Activated CD8-positive, alpha-beta T cell treated with anti-CD3 and anti-CD28 coated beads, Interleukin-2, amount 10 ng/mL, durations not matched to agents 7 days and 5 days (primary cell): Measurements from ENCODE around the gene PATE1. TPM values are rescaled to one million over a fixed set of nuclear protein-coding genes. Genes with fewer than 3 reads are reported as not detected.
"Not testable (repeated sequence)": the region's sequence is repeated elsewhere in the genome, so short reads cannot be mapped to it uniquely, and the experiment has no call there.

Source experiments
- ATAC-seq: fragments of 150-1000 bp; cut with Tn5 transposase; one replicate; pipeline ENCODE4 v1.10.0; 2021; ENCODE audit warnings: moderate library complexity
- CTCF ChIA-PET: fragments of 350-600 bp; sonication (Branson Sonifier 250); formaldehyde crosslinking; loops from one replicate; lab custom pipeline; 2021; ENCODE audit warnings: antibody characterized with exemption; lab: Charles Lee
- POLR2A ChIA-PET: fragments of 350-600 bp; sonication (Branson Sonifier 250); formaldehyde crosslinking; loops from one replicate; lab custom pipeline; 2021; ENCODE audit warnings: antibody characterized with exemption; lab: Charles Lee
- DNase-seq: peaks from one replicate; pipeline ENCODE4 v3.0.0-alpha.2; 2020
- H3K27ac Mint-ChIP-seq: one replicate; pipeline ENCODE4 v1.8.0; 2021; ENCODE audit warnings: mild to moderate bottlenecking, mixed read lengths
- H3K27me3 Mint-ChIP-seq: one replicate; pipeline ENCODE4 v1.8.0; 2021; ENCODE audit warnings: low read depth, mixed read lengths
- H3K36me3 Mint-ChIP-seq: one replicate; pipeline ENCODE4 v1.8.0; 2021; ENCODE audit warnings: low read depth, mixed read lengths
- H3K4me1 Mint-ChIP-seq: one replicate; pipeline ENCODE4 v1.8.0; 2021; ENCODE audit warnings: low read depth, mixed read lengths
- H3K4me3 Mint-ChIP-seq: one replicate; pipeline ENCODE4 v1.8.0; 2021; ENCODE audit warnings: mild to moderate bottlenecking, mixed read lengths
- H3K9me3 Mint-ChIP-seq: one replicate; pipeline ENCODE4 v1.8.0; 2022; ENCODE audit warnings: mixed read lengths; ENCODE audit not compliant: insufficient read depth
- total RNA-seq, 2 experiments: library from RNA; stranded (reverse); gene quantifications; one replicate each; pipeline ENCODE4 v1.2.3, GENCODE V29; 2021

Gene PATE1, protein sequence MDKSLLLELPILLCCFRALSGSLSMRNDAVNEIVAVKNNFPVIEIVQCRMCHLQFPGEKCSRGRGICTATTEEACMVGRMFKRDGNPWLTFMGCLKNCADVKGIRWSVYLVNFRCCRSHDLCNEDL
- total RNA-seq, result not detected

DNA sequence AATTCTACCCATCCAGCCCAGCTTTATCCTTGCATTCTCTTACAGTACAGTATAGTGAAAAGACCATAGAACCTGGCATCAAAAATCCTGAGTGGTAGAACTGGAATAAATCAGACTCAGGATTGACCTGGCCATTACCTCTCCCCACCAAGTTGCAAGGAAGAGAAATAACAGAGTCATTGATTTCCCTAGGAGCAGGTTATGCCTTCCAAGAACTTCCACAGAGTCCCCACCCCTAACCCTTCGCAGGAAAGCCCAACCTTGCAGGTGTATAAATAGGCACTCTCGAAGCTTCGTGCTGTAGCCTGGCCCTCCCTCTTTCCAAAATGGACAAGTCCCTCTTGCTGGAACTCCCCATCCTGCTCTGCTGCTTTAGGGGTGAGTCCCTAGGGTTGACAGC is at the start of gene PATE1:
TSS of gene PATE1 (plus strand) at position 301 of the 400 bp plus-strand sequence. CDS start at position 327, 26 bp downstream.
- no peaks in the 10 kb centered on the region for H3K4me1 Mint-ChIP-seq
- no peak within 1 kb of the TSS for H3K27ac Mint-ChIP-seq
- DNase-seq (no peak), ATAC-seq (no peak)
- H3K9me3 Mint-ChIP-seq, result no peaks in the 10 kb centered on the region
- ChIA-PET CTCF (no interaction called here), POLR2A (no interaction called here)
- no peak within 1 kb of the TSS for H3K4me3 Mint-ChIP-seq
- H3K27me3 Mint-ChIP-seq, result peaks cover 10% of the 10 kb centered on the region
- no peaks in the 10 kb centered on the region for H3K36me3 Mint-ChIP-seq

DNA sequence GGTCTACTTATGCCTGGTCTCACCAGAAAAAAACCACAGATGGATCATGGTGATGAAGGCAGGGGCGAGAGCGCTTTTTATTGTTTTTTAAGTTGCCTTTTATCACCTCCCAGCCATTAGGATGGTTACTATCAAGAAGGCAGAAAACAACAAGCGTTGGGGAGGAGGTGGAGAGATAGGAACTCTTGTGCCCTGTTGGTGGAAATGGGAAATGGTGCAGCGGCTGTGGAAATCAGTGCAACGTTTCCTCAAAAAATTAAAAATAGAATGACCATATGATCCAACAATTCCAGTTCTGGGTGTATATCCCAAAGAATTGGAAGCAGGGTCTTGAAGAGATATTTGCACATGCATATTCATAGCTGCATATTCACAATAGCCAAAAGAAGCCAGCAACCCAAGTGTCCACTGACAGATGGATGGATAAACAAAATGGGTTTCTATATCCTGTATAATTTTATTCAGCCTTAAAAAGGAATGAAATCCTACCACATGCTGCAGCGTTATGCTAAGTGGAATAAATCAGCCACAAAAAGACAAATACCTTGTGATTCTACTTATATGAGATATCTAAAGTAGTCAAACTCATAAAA is 45.0 kb upstream of the PATE1 start:
- Mint-ChIP-seq H3K27me3 (peaks cover 7% of the 10 kb centered on the region), H3K4me1 (no peaks in the 10 kb centered on the region), H3K27ac (no peak overlapping the region), H3K9me3 (no peaks in the 10 kb centered on the region), H3K4me3 (no peak overlapping the region), H3K36me3 (no peaks in the 10 kb centered on the region)
- ATAC-seq (no peak), DNase-seq (no peak)
- ChIA-PET CTCF (interaction anchor here (0.9 kb wide), 1 partner anchor 184 kb away, joined by 3 read pairs; no protein-coding TSS in a partner anchor), POLR2A (no interaction called here)

DNA sequence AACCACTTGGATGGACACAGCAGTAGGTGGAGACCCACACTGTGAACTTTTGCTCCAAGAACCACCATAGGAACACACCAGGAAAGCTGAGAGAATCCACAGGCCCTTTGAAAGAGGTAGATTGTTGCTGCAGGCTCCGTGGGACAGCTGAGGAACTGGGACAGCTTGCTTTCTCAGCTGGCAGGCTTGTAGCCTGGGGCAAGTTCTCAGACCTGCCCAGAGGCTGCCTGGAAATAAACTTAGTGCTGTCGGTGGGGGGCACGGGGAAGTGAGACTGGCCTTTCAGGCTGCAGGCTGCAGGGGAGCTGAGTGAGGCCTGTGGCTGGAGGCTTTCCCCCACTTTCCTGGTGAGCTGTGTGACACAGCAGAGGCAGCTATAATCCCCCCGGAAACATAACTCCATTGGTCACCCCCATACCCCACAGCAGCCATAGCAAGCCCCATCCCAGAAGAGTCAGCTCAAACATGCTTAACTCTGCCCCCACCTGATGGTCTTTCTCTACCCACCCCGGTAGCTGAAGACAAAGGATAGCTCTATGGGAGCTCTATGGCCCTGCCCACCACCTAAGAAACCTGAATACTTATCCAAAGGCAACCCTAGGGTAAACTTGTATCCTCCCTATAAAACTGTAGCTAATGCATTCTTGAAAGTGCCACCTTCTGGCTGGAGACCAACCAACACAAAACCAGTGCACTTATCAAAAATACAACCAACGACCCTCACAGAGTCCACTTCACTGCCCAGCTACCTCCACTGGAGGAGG is 44.0 kb upstream of the PATE1 start:
- H3K36me3 Mint-ChIP-seq, result no peaks in the 10 kb centered on the region
- POLR2A ChIA-PET, result no interaction called here
- DNase-seq (no peak), ATAC-seq (no peak)
- no peak overlapping the region for H3K4me3 Mint-ChIP-seq
- H3K27me3 Mint-ChIP-seq, result peaks cover 14% of the 10 kb centered on the region
- H3K9me3 Mint-ChIP-seq, result no peaks in the 10 kb centered on the region
- CTCF ChIA-PET, result interaction anchor here (0.6 to 0.9 kb wide), 2 partner anchors 32 to 183 kb away, joined by 3 read pairs; no protein-coding TSS in a partner anchor
- no peaks in the 10 kb centered on the region for H3K4me1 Mint-ChIP-seq
- H3K27ac Mint-ChIP-seq, result no peak overlapping the region

DNA sequence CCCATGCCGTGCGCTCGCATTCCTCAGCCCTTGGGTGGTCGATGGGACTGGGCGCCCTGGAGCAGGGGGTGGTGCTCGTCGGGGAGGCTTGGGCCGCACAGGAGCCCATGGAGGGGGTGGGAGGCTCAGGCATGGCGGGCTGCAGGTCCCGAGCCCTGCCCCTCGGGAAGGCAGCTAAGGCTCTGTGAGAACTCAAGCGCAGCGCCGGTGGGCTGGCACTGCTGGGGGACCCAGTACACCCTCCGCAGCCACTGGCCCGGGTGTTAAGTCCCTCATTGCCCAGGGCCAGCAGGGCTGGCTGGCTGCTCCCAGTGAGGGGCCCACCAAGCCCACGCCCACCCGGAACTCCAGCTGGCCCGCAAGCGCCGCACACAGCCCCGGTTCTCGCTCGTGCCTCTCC is 41.4 kb upstream of the PATE1 start:
- H3K36me3 Mint-ChIP-seq, DNase-seq, ATAC-seq, H3K4me1 Mint-ChIP-seq, H3K9me3 Mint-ChIP-seq, CTCF ChIA-PET, POLR2A ChIA-PET, H3K4me3 Mint-ChIP-seq, H3K27ac Mint-ChIP-seq: not testable (repeated sequence)
- H3K27me3 Mint-ChIP-seq, result peaks cover 22% of the 10 kb centered on the region

DNA sequence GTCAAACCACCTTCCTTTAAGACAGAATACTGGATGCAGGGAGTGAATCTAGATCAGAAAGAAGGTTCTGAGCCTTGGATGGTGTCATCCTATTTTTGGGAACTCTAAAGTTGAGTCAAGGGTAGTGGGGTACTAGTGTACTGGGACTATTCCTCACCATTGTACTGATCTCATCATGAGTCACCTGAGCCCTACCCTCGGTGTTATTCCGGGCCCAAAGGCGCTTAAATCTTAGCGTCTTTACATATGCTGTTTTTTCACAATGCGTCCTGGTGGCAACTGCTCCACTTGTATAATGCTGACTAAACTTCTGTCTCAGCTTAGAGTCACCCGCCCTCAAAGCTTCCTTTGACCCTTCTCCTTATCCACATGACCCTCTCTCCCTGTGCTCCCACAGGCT is 25.3 kb upstream of the PATE1 start:
- ATAC-seq (no peak), DNase-seq (no peak)
- no peaks in the 10 kb centered on the region for H3K4me1 Mint-ChIP-seq
- H3K27me3 Mint-ChIP-seq, result peaks cover 14% of the 10 kb centered on the region
- CTCF ChIA-PET, result no interaction called here
- H3K9me3 Mint-ChIP-seq, result no peaks in the 10 kb centered on the region
- POLR2A ChIA-PET, result no interaction called here
- no peaks in the 10 kb centered on the region for H3K36me3 Mint-ChIP-seq
- no peak overlapping the region for H3K27ac Mint-ChIP-seq
- no peak overlapping the region for H3K4me3 Mint-ChIP-seq

DNA sequence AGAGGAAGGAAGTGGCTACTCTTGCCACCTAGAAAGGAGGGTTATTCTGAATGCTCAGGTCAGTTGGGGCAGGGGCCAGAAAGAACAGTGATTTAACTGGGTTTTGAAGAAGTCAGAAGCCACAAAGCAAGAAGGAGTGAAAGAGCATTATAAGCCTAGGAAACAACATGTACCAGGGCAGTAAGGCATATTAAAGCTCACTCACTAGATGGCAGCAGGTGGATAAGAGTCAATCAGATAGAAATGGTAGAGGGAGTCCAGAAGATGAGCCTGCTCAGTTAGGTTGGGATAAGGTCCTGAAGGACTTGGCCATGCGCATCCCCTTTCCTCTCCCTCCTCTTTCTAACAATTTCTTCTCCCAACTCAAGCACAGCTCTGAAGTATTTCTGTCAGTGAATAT is 22.0 kb upstream of the PATE1 start:
- Mint-ChIP-seq H3K27ac (no peak overlapping the region), H3K36me3 (no peaks in the 10 kb centered on the region), H3K4me3 (no peak overlapping the region), H3K27me3 (peaks cover 20% of the 10 kb centered on the region), H3K9me3 (no peaks in the 10 kb centered on the region), H3K4me1 (no peaks in the 10 kb centered on the region)
- DNase-seq (no peak), ATAC-seq (no peak)
- ChIA-PET POLR2A (no interaction called here), CTCF (interaction anchor here (0.6 to 1.5 kb wide), 6 partner anchors 9 to 470 kb away, joined by 3 to 5 read pairs (median 4); no protein-coding TSS in a partner anchor)

DNA sequence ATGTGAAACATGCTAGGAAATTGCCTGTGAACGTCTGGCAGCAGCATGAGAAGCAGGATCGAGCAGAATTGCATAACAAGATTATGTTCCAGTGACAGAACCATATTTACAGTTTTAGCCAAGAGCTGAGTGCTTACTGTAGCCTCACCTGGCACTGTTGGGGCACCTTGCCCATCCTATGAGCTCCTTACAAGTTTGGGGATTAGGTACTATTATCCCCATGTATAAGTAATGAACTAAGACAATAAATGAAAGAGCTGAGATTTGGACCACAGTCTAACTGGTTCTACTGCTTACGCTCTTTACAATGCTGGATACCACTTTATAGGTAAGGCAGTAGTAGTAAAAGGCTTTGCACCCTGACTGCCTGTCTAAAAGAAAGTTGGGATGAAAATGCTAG is 17.1 kb upstream of the PATE1 start:
- H3K27ac Mint-ChIP-seq, result no peak overlapping the region
- H3K36me3 Mint-ChIP-seq, result no peaks in the 10 kb centered on the region
- no peak for DNase-seq
- peaks cover 12% of the 10 kb centered on the region for H3K27me3 Mint-ChIP-seq
- POLR2A ChIA-PET, result no interaction called here
- ATAC-seq, result no peak
- H3K4me3 Mint-ChIP-seq, result no peak overlapping the region
- CTCF ChIA-PET, result interaction anchor here (0.9 kb wide), 1 partner anchor 92 kb away, joined by 3 read pairs; no protein-coding TSS in a partner anchor
- no peaks in the 10 kb centered on the region for H3K9me3 Mint-ChIP-seq
- no peaks in the 10 kb centered on the region for H3K4me1 Mint-ChIP-seq

DNA sequence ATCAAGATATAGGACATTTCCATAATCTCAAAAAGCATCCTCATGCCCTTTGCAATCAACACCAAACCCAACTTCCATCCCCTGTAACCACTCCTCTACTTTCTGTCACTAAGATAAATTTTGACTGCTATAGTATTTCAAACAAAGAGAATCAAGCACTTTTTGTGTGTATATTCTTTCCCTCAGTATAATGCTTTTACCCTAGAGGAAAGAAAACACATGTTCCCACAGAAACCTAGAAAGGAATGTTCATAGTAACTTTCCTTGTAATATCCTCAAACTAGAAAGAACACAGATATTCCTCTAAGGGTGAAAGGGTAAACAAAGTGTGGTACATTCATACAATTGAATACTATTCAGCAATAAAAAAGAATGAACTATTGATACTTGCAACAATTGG is 5.5 kb upstream of the PATE1 start:
- ATAC-seq (no peak), DNase-seq (no peak)
- no peaks in the 10 kb centered on the region for H3K9me3 Mint-ChIP-seq
- H3K4me3 Mint-ChIP-seq, result no peak overlapping the region
- H3K27me3 Mint-ChIP-seq, result peaks cover 28% of the 10 kb centered on the region
- ChIA-PET POLR2A (no interaction called here), CTCF (no interaction called here)
- no peaks in the 10 kb centered on the region for H3K4me1 Mint-ChIP-seq
- no peaks in the 10 kb centered on the region for H3K36me3 Mint-ChIP-seq
- no peak overlapping the region for H3K27ac Mint-ChIP-seq

DNA sequence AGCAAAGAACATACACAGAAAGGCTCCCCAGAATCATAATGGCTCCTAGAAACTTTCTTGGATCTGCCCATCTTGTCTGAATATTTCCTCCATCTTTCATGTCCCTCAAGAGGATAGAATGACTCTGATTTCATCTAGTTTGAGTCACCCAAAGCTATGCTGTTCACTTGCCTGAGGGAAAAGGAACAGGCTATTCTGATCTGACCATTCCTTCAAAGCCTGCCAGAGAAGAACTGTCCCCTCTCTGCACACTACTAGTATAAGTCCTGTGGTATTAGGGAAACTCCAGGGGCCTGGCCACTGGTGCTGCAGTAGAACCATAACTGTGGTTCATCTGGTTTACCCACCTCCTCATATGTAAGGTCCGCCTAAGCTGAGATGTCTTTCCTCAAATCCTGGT is 2.4 kb upstream of the PATE1 start:
- Mint-ChIP-seq H3K36me3 (no peaks in the 10 kb centered on the region), H3K4me1 (no peaks in the 10 kb centered on the region), H3K4me3 (no peak overlapping the region), H3K27me3 (peaks cover 15% of the 10 kb centered on the region), H3K9me3 (no peaks in the 10 kb centered on the region), H3K27ac (no peak overlapping the region)
- ChIA-PET CTCF (no interaction called here), POLR2A (no interaction called here)
- no peak for DNase-seq
- no peak for ATAC-seq

DNA sequence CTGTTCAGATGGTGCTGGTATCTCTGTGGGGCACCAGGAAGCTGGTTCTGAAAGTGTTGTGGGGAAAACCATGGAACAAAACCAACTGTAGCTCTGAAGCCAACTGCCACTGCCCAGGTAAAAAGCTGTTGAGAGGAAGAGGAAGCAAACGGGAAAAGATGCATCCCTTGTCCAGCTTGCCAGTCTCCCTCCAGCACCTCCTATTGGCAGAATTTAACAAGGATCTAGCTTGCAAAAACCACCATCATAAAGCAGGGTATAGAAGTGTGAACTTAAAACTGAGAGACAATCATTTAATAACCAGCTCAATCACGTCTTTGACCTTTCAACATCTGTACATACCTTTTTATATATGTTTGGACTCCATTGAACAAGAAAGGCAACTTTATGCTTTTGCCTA is 4.5 kb downstream of the PATE1 start:
- POLR2A ChIA-PET, result no interaction called here
- CTCF ChIA-PET, result no interaction called here
- ATAC-seq, result no peak

DNA sequence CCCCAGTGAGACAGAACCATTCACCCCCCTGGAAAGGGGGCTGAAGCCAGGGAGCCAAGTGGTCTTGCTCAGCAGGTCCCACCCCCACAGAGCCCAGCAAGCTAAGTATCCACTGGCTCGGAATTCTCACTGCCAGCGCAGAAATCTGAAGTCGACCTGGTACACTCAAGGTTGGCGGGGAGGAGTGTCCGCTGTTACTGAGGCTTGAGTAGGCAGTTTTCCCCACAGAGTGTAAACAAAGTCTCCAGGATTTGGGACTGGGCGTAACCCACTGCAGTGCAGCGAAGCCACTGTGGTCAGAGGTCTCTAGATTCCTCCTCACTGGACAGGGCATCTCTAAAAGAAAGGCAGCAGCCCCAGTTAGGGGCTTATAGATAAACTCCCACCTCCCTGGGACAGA is 10.0 kb downstream of the PATE1 start:
- Mint-ChIP-seq H3K4me1 (no peaks in the 10 kb centered on the region), H3K9me3 (no peaks in the 10 kb centered on the region), H3K27ac (no peak overlapping the region), H3K36me3 (no peaks in the 10 kb centered on the region), H3K27me3 (peaks cover 14% of the 10 kb centered on the region), H3K4me3 (no peak overlapping the region)
- ChIA-PET CTCF (no interaction called here), POLR2A (no interaction called here)
- DNase-seq (no peak), ATAC-seq (no peak)

More for the DNA sequence above, 4.5 kb downstream of the PATE1 start:
- Mint-ChIP-seq H3K27me3 (peaks cover 5% of the 10 kb centered on the region), H3K4me3 (no peak overlapping the region), H3K4me1 (no peaks in the 10 kb centered on the region), H3K27ac (no peak overlapping the region), H3K9me3 (no peaks in the 10 kb centered on the region), H3K36me3 (no peaks in the 10 kb centered on the region)
- DNase-seq, result no peak

DNA sequence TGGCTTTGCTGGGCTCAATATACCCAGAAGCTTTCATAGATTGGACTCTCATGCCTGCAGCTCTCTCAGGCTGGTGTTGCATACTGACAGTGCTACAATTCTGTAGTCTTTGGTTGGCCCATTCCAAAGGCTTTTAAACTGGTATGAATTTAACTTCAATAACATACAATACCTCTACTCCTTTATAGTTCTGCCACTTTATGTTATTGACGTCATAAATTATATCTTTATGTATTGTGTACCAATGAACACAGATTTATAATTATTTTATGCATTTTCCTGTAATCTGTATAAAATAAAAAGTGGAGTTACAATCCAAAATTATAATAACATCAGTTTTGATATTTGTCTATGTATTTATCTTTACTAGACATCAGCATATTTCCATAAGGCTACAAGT is 16.4 kb downstream of the PATE1 start:
- Mint-ChIP-seq H3K9me3 (no peaks in the 10 kb centered on the region), H3K27me3 (peaks cover 12% of the 10 kb centered on the region), H3K4me3 (no peak overlapping the region), H3K36me3 (no peaks in the 10 kb centered on the region), H3K27ac (no peak overlapping the region), H3K4me1 (no peaks in the 10 kb centered on the region)
- no peak for ATAC-seq
- POLR2A ChIA-PET, result no interaction called here
- DNase-seq, result no peak
- CTCF ChIA-PET, result no interaction called here
